Lower leg skin (tissue), 4 donors: Measurements from ENCODE around the gene KRTAP5-6. TPM values are rescaled to one million over a fixed set of nuclear protein-coding genes. Genes with fewer than 3 reads are reported as not detected.

Experiments used
- DNase-seq, 2 donors: peaks; one replicate each; pipeline ENCODE4 v3.0.0-alpha.2; 2019; ENCODE audit warnings: low spot score in 2 of 2
- H3K4me3 ChIP-seq: fragments of 200-600 bp; sonication (generic); 2 replicates; pipeline ENCODE4 v1.5.1; 2017; ENCODE audit warnings: mild to moderate bottlenecking, low read depth; ENCODE audit not compliant: poor library complexity, severe bottlenecking
- CTCF ChIP-seq, 3 donors: fragments of 450-650 bp; IDR thresholded peaks; one replicate each; pipeline ENCODE4 v1.5.1; 2016; ENCODE audit warnings: antibody characterized with exemption in 3 of 3, mild to moderate bottlenecking in 3 of 3, moderate library complexity in 2 of 3
- POLR2A ChIP-seq, 2 donors: fragments of 450-650 bp; IDR thresholded peaks; one replicate each; pipeline ENCODE4 v1.6.1; 2016 to 2017; ENCODE audit warnings: antibody characterized with exemption in 2 of 2, mild to moderate bottlenecking in 1 of 2, moderate library complexity in 1 of 2
- WGBS, 2 donors: methylation state at CpG; one replicate each; pipeline ENCODE4 v1.1.5; 2018; 5-methylcytosine and 5-hydroxymethylcytosine counted together
- intact Hi-C: fragments of 100-400 bp; cut with DNase I; formaldehyde crosslinking; loops from one replicate; pipeline ENCODE4 v1.15.0; 2023; ENCODE audit warnings: low total_unique reads
- total RNA-seq, 4 donors: library from RNA; depleted of rRNA; stranded (reverse); fragments of >200 nt; gene quantifications; one replicate each; pipeline ENCODE4 v1.1.0, GENCODE V29; 2016

Gene KRTAP5-6
- total RNA-seq, 4 donors from 2014 or later: 6.7 TPM; not detected in 3

- WGBS, 2 donors: 38 to 42% methylated on average over 15 of the region's 15 CpGs
- peak; percentile 38 to 70 for DNase-seq
- TF ChIP-seq POLR2A (IDR thresholded peaks at IDR 0.05): no peak
- intact Hi-C loops: no loop called here
- H3K4me3 ChIP-seq: no peak overlapping the region
These were observed 8.4 kb downstream of the KRTAP5-6 start for GRCh38 chr11:1705126-1706052.

GRCh38 chr11:1706634-1707400 is 9.8 kb downstream of the KRTAP5-6 start:
- TF ChIP-seq POLR2A (IDR thresholded peaks at IDR 0.05) (no peak), CTCF (IDR thresholded peaks at IDR 0.05) (no peak)
- 83 to 92% methylated on average over 13 to 17 of the region's 17 CpGs for WGBS, 2 donors
- no peak overlapping the region for H3K4me3 ChIP-seq
- intact Hi-C loops: no loop called here
- DNase-seq: peak in 1 of 2 donors; percentile 84

GRCh38 chr11:1707751-1708150 is 10.8 kb downstream of the KRTAP5-6 start:
- no peak for TF ChIP-seq POLR2A (IDR thresholded peaks at IDR 0.05)
- TF ChIP-seq CTCF (IDR thresholded peaks at IDR 0.05): no peak
- DNase-seq: no peak
- intact Hi-C loops: no loop called here
- no peak overlapping the region for H3K4me3 ChIP-seq
- WGBS, 2 donors: 27 to 57% methylated on average over 4 of the region's 4 CpGs

- TF ChIP-seq CTCF (IDR thresholded peaks at IDR 0.05) (no peak), POLR2A (IDR thresholded peaks at IDR 0.05) (no peak)
- 82 to 90% methylated on average over 10 of the region's 10 CpGs for WGBS, 2 donors
These were observed 11.7 kb downstream of the KRTAP5-6 start for GRCh38 chr11:1708716-1709115.

GRCh38 chr11:1714908-1715885 is 18.2 kb downstream of the KRTAP5-6 start:
- TF ChIP-seq POLR2A (IDR thresholded peaks at IDR 0.05) (no peak), CTCF (IDR thresholded peaks at IDR 0.05) (no peak)
- DNase-seq: peak in 1 of 2 donors; percentile 57
- intact Hi-C loops: no loop called here
- WGBS, 2 donors: 82% methylated on average over 23 to 24 of the region's 24 CpGs
- H3K4me3 ChIP-seq: no peak overlapping the region

More at GRCh38 chr11:1708716-1709115, 11.7 kb downstream of the KRTAP5-6 start:
- peak in 1 of 2 donors; percentile 54 for DNase-seq
- no peak overlapping the region for H3K4me3 ChIP-seq
- intact Hi-C loops: no loop called here
